Measurements from ENCODE around the gene NRXN3. TPM values are rescaled to one million over a fixed set of nuclear protein-coding genes. Genes with fewer than 3 reads are reported as not detected.

NRXN3 gene
- polyA plus RNA-seq, 1 donor from 2014 or later: 110 TPM

DNA sequence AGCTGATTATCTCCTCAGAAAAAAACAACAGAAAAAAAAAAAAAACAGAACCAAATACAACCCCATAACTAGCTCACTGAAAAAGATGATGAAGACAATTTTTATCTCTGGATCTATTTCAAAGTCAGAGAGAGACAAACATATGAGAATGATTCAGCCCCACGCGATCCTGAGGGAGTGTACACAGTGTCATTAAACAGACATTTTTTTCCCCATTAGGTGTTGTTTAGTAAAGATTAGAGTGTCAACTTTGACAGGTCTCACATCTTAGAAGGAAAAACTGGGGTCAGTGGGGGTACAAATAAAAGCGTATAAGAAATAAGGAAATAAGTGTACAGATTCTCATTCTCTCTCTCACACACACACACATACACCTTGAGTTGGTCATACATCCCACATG, 635.4 kb downstream of the NRXN3 start:
- no peaks in the 10 kb centered on the region for H3K9me3 ChIP-seq (ENCODE audit: low read length)
- H3F3A ChIP-seq (ENCODE audit: insufficient read depth, low read length, poor library complexity, severe bottlenecking): no peaks in the 10 kb centered on the region
- no peaks in the 10 kb centered on the region for H3K9me2 ChIP-seq (ENCODE audit: insufficient read depth, low read length)
- no peaks in the 10 kb centered on the region for H3K36me3 ChIP-seq (ENCODE audit: insufficient read depth, low read length)
- no peak overlapping the region for H2AFZ ChIP-seq (ENCODE audit: low read depth, low read length)
- H3K79me2 ChIP-seq (replicated peaks; ENCODE audit: insufficient read depth, low read length): no peaks in the 10 kb centered on the region
- no peaks in the 10 kb centered on the region for H3K27me3 ChIP-seq (ENCODE audit: insufficient read depth, low read depth, low read length)
- no peak overlapping the region for H3K4me3 ChIP-seq (ENCODE audit: low read length)
- H3K27ac ChIP-seq (ENCODE audit: low read length): peak overlapping the region; percentile 25
- H4K20me1 ChIP-seq (ENCODE audit: insufficient read depth): no peaks in the 10 kb centered on the region
- no peak overlapping the region for H3K9ac ChIP-seq (ENCODE audit: low read length)
- TF ChIP-seq, protein P1, sequence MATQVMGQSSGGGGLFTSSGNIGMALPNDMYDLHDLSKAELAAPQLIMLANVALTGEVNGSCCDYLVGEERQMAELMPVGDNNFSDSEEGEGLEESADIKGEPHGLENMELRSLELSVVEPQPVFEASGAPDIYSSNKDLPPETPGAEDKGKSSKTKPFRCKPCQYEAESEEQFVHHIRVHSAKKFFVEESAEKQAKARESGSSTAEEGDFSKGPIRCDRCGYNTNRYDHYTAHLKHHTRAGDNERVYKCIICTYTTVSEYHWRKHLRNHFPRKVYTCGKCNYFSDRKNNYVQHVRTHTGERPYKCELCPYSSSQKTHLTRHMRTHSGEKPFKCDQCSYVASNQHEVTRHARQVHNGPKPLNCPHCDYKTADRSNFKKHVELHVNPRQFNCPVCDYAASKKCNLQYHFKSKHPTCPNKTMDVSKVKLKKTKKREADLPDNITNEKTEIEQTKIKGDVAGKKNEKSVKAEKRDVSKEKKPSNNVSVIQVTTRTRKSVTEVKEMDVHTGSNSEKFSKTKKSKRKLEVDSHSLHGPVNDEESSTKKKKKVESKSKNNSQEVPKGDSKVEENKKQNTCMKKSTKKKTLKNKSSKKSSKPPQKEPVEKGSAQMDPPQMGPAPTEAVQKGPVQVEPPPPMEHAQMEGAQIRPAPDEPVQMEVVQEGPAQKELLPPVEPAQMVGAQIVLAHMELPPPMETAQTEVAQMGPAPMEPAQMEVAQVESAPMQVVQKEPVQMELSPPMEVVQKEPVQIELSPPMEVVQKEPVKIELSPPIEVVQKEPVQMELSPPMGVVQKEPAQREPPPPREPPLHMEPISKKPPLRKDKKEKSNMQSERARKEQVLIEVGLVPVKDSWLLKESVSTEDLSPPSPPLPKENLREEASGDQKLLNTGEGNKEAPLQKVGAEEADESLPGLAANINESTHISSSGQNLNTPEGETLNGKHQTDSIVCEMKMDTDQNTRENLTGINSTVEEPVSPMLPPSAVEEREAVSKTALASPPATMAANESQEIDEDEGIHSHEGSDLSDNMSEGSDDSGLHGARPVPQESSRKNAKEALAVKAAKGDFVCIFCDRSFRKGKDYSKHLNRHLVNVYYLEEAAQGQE (IDR thresholded peaks at IDR 0.05; ENCODE audit: borderline replicate concordance): no peak
- peak; percentile 91 for TF ChIP-seq EP300 (conservative IDR thresholded peaks at IDR 0.05; ENCODE audit: poor library complexity, severe bottlenecking)
- TF ChIP-seq, protein P2, sequence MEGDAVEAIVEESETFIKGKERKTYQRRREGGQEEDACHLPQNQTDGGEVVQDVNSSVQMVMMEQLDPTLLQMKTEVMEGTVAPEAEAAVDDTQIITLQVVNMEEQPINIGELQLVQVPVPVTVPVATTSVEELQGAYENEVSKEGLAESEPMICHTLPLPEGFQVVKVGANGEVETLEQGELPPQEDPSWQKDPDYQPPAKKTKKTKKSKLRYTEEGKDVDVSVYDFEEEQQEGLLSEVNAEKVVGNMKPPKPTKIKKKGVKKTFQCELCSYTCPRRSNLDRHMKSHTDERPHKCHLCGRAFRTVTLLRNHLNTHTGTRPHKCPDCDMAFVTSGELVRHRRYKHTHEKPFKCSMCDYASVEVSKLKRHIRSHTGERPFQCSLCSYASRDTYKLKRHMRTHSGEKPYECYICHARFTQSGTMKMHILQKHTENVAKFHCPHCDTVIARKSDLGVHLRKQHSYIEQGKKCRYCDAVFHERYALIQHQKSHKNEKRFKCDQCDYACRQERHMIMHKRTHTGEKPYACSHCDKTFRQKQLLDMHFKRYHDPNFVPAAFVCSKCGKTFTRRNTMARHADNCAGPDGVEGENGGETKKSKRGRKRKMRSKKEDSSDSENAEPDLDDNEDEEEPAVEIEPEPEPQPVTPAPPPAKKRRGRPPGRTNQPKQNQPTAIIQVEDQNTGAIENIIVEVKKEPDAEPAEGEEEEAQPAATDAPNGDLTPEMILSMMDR (IDR thresholded peaks at IDR 0.05; ENCODE audit: poor library complexity, severe bottlenecking): no peak
- no peak for TF ChIP-seq SMC3 (conservative IDR thresholded peaks at IDR 0.05; ENCODE audit: poor library complexity)
- TF ChIP-seq TAF1 (IDR thresholded peaks at IDR 0.05; ENCODE audit: low read depth): no peak
- TF ChIP-seq POLR2AphosphoS5 (IDR thresholded peaks at IDR 0.05): peak; percentile 91
- no peak for TF ChIP-seq EZH2 (IDR thresholded peaks at IDR 0.05; ENCODE audit: borderline replicate concordance, insufficient read depth, low read length, poor library complexity, severe bottlenecking)
- peak overlapping the region; percentile 17 for H3K4me2 ChIP-seq (ENCODE audit: low read length)

DNA sequence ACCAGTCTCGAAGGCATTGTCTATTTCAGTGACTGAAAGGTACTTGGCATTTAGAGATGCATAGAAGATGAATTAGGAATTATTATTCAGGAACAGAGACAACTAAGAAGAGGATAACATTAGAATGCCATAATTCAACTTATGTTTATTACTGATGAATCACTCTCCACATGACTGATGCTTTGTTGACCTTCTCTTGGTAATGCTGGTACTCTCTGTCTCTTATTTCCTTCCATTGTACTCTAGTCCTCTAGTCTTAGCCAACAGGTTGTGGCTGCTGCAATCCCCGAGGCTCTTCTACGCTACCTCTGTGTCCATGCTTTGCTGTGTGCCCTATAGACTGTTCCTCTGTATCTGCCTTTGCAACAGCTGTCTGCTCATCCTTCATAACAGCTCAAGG, 652.9 kb downstream of the NRXN3 start:
- H3K36me3 ChIP-seq (ENCODE audit: insufficient read depth, low read length): no peaks in the 10 kb centered on the region
- H3K4me2 ChIP-seq (ENCODE audit: low read length): no peak overlapping the region
- no peak overlapping the region for H2AFZ ChIP-seq (ENCODE audit: low read depth, low read length)
- no peaks in the 10 kb centered on the region for H3K9me3 ChIP-seq (ENCODE audit: low read length)
- H4K20me1 ChIP-seq (ENCODE audit: insufficient read depth): no peaks in the 10 kb centered on the region
- H3K27me3 ChIP-seq (ENCODE audit: insufficient read depth, low read depth, low read length): no peaks in the 10 kb centered on the region
- H3K27ac ChIP-seq (ENCODE audit: low read length): no peak overlapping the region
- no peaks in the 10 kb centered on the region for H3K79me2 ChIP-seq (replicated peaks; ENCODE audit: insufficient read depth, low read length)
- H3K9me2 ChIP-seq (ENCODE audit: insufficient read depth, low read length): no peaks in the 10 kb centered on the region
- H3F3A ChIP-seq (ENCODE audit: insufficient read depth, low read length, poor library complexity, severe bottlenecking): no peaks in the 10 kb centered on the region
- no peak overlapping the region for H3K9ac ChIP-seq (ENCODE audit: low read length)
- TF ChIP-seq TAF1 (IDR thresholded peaks at IDR 0.05; ENCODE audit: low read depth) (no peak), MXI1 (conservative IDR thresholded peaks at IDR 0.05; ENCODE audit: poor library complexity, severe bottlenecking) (no peak), EP300 (conservative IDR thresholded peaks at IDR 0.05; ENCODE audit: poor library complexity, severe bottlenecking) (no peak), RAD21 (conservative IDR thresholded peaks at IDR 0.05) (no peak), SMC3 (conservative IDR thresholded peaks at IDR 0.05; ENCODE audit: poor library complexity) (no peak), EZH2 (IDR thresholded peaks at IDR 0.05; ENCODE audit: borderline replicate concordance, insufficient read depth, low read length, poor library complexity, severe bottlenecking) (no peak), POLR2AphosphoS5 (IDR thresholded peaks at IDR 0.05) (no peak)
- TF ChIP-seq, protein P1 (IDR thresholded peaks at IDR 0.05; ENCODE audit: borderline replicate concordance): no peak
- TF ChIP-seq, protein P2 (IDR thresholded peaks at IDR 0.05; ENCODE audit: poor library complexity, severe bottlenecking): no peak
- H3K4me3 ChIP-seq (ENCODE audit: low read length): no peak overlapping the region
